PFSK-1 (cell line): ENCODE data around the gene CREB3.

Source experiments
- FOXP2 ChIP-seq: optimal IDR thresholded peaks from 2 replicates; pipeline ENCODE3; 2011; ENCODE audit warnings: borderline replicate concordance, control low read depth, inconsistent platforms; ENCODE audit not compliant: insufficient read depth; ENCODE audit errors: extremely low read length, extremely low read depth
- POLR2AphosphoS5 ChIP-seq: IDR thresholded peaks from 2 replicates; pipeline ENCODE4 v1.6.1; 2012; ENCODE audit warnings: low read depth, mild to moderate bottlenecking, control low read depth, low read length, moderate library complexity
- SIN3A ChIP-seq: IDR thresholded peaks from 2 replicates; pipeline ENCODE4 v1.6.1; 2012; ENCODE audit warnings: mild to moderate bottlenecking, low read length, moderate library complexity, borderline replicate concordance; ENCODE audit not compliant: insufficient read depth
- TAF1 ChIP-seq: IDR thresholded peaks from 2 replicates; pipeline ENCODE4 v1.6.1; 2012; ENCODE audit warnings: low read length, control low read depth, borderline replicate concordance; ENCODE audit not compliant: insufficient read depth
- TF ChIP-seq, protein P1 (sequence below), 2 experiments: IDR thresholded peaks; 2 replicates each; pipeline versions ENCODE4 v1.6.1 to v1.8.0; 2011 to 2012; ENCODE audit warnings: low read depth in 2 of 2, low read length in 2 of 2, control low read depth in 1 of 2, inconsistent platforms in 1 of 2, mild to moderate bottlenecking in 1 of 2, moderate library complexity in 1 of 2; ENCODE audit not compliant: insufficient read depth in 1 of 2

DNA sequence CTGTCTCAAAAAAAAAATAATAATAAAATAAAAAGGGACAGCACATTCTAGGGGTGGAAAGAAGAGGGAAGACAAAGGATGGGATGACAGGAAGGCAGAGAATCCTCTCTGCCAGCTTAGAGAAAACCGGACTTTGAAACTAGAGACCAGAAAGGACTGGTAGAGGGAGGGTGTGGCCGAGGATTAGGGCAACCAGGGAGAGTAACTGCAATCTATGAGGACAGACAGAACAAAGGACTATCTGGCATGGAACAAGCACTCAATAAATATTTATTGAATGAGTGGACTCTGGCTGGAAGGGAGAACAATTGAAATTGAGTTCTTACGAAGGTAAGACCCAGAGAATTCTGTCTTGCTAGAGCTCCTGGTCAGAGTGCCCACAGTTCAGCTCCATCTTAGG is 14.1 kb downstream of the CREB3 start:
- TF ChIP-seq TAF1 (no peak), POLR2AphosphoS5 (no peak), SIN3A (no peak), FOXP2 (no peak)
- TF ChIP-seq, protein P1, sequence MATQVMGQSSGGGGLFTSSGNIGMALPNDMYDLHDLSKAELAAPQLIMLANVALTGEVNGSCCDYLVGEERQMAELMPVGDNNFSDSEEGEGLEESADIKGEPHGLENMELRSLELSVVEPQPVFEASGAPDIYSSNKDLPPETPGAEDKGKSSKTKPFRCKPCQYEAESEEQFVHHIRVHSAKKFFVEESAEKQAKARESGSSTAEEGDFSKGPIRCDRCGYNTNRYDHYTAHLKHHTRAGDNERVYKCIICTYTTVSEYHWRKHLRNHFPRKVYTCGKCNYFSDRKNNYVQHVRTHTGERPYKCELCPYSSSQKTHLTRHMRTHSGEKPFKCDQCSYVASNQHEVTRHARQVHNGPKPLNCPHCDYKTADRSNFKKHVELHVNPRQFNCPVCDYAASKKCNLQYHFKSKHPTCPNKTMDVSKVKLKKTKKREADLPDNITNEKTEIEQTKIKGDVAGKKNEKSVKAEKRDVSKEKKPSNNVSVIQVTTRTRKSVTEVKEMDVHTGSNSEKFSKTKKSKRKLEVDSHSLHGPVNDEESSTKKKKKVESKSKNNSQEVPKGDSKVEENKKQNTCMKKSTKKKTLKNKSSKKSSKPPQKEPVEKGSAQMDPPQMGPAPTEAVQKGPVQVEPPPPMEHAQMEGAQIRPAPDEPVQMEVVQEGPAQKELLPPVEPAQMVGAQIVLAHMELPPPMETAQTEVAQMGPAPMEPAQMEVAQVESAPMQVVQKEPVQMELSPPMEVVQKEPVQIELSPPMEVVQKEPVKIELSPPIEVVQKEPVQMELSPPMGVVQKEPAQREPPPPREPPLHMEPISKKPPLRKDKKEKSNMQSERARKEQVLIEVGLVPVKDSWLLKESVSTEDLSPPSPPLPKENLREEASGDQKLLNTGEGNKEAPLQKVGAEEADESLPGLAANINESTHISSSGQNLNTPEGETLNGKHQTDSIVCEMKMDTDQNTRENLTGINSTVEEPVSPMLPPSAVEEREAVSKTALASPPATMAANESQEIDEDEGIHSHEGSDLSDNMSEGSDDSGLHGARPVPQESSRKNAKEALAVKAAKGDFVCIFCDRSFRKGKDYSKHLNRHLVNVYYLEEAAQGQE (IDR thresholded peaks at IDR 0.05; ENCODE audit: insufficient read depth in 1 of 2, low read depth in 2 of 2, low read length in 2 of 2), result no peak
